ENCODE measurements around the gene ITSN2. TPM values are rescaled to one million over a fixed set of nuclear protein-coding genes. Genes with fewer than 3 reads are reported as not detected.

ITSN2 gene
- total RNA-seq, 1 donor from 2014 or later = 10.4 TPM

DNA sequence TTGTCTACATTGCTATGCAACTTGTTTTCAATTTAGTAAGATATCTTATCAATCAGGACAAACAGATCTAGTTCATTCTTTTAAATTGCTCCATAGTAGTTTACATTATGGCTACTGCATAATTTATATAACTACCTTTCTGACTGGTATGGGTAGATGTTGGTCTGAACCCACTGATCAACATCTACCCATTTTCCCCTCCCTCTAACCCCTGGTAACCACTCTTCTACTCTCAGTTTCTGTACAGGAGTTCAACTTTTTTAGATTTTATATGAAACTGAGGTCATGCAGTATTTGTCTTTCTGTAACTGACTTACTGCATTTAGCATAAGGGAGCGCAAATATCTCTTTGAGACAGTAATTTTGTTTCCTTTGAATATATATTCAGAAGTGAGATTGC, 73.2 kb downstream of the ITSN2 start:
- Histone ChIP-seq H4K20me1 (ENCODE audit: low read depth) (no peaks in the 10 kb centered on the region), H3K27ac (no peak overlapping the region), H3F3A (ENCODE audit: low read depth) (no peaks in the 10 kb centered on the region), H3K27me3 (no peaks in the 10 kb centered on the region), H2AFZ (replicated peaks) (no peak overlapping the region), H3K36me3 (no peaks in the 10 kb centered on the region), H3K9me3 (ENCODE audit: low read depth) (no peaks in the 10 kb centered on the region), H3K4me2 (no peak overlapping the region), H3K4me3 (no peak overlapping the region), H3K79me2 (ENCODE audit: low read depth) (no peaks in the 10 kb centered on the region), H3K9ac (no peak overlapping the region), H3K4me1 (no peaks in the 10 kb centered on the region)
- TF ChIP-seq EZH2 (IDR thresholded peaks at IDR 0.05) = no peak
- no peak overlapping the region for H3K4me3 Mint-ChIP-seq
- H3K4me1 Mint-ChIP-seq = no peaks in the 10 kb centered on the region
- no peaks in the 10 kb centered on the region for H3K27me3 Mint-ChIP-seq (ENCODE audit: insufficient read depth, low read depth)
- no peaks in the 10 kb centered on the region for H3K36me3 Mint-ChIP-seq
- H3K27ac Mint-ChIP-seq = no peak overlapping the region
- H3K9me3 Mint-ChIP-seq = no peaks in the 10 kb centered on the region
- DNase-seq (ENCODE audit: low spot score) = no peak

DNA sequence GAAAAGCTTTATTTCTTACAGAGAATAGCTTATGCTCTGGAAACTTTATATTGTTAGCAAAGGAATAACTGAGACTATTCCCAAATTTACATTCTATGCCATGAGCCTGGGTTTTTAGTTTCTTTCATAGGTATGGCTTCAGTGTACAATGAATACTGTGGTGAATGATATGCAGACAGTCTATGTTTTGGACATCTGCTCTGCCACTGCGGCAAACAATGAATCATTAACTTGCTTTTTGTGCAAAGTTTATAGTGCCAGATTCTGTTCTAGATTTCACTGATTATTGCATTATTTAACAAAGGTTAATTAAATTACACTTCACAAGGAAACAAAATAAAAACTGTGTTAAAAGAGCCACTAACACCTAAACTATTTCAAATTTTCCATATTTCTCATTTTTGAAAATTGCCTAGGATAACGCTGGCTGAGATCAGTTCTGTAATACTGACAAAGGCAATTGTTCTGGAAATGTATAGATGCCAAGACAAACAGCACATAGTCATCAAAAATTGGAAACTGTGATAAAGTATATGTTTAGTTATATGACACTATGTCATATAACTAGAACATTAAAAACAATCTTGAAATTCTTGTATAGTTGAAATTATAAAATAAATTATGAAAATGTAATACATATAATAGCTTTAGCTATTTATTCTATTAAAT, 74.7 kb downstream of the ITSN2 start:
- no peaks in the 10 kb centered on the region for H4K20me1 ChIP-seq (ENCODE audit: low read depth)
- no peak overlapping the region for H3K9ac ChIP-seq
- Mint-ChIP-seq H3K4me1 (no peaks in the 10 kb centered on the region), H3K36me3 (no peaks in the 10 kb centered on the region), H3K27me3 (ENCODE audit: insufficient read depth, low read depth) (no peaks in the 10 kb centered on the region), H3K9me3 (no peaks in the 10 kb centered on the region), H3K4me3 (no peak overlapping the region), H3K27ac (no peak overlapping the region)
- H3K27ac ChIP-seq = no peak overlapping the region
- no peak overlapping the region for H3K4me2 ChIP-seq
- no peaks in the 10 kb centered on the region for H3K4me1 ChIP-seq
- no peaks in the 10 kb centered on the region for H3F3A ChIP-seq (ENCODE audit: low read depth)
- H3K4me3 ChIP-seq = no peak overlapping the region
- no peaks in the 10 kb centered on the region for H3K9me3 ChIP-seq (ENCODE audit: low read depth)
- TF ChIP-seq, protein P1, sequence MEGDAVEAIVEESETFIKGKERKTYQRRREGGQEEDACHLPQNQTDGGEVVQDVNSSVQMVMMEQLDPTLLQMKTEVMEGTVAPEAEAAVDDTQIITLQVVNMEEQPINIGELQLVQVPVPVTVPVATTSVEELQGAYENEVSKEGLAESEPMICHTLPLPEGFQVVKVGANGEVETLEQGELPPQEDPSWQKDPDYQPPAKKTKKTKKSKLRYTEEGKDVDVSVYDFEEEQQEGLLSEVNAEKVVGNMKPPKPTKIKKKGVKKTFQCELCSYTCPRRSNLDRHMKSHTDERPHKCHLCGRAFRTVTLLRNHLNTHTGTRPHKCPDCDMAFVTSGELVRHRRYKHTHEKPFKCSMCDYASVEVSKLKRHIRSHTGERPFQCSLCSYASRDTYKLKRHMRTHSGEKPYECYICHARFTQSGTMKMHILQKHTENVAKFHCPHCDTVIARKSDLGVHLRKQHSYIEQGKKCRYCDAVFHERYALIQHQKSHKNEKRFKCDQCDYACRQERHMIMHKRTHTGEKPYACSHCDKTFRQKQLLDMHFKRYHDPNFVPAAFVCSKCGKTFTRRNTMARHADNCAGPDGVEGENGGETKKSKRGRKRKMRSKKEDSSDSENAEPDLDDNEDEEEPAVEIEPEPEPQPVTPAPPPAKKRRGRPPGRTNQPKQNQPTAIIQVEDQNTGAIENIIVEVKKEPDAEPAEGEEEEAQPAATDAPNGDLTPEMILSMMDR (IDR thresholded peaks at IDR 0.05) = no peak
- TF ChIP-seq EZH2phosphoT487 (IDR thresholded peaks at IDR 0.05) = no peak
- TF ChIP-seq EZH2 (IDR thresholded peaks at IDR 0.05) = no peak
- H3K79me2 ChIP-seq (ENCODE audit: low read depth) = no peaks in the 10 kb centered on the region
- H3K27me3 ChIP-seq = no peaks in the 10 kb centered on the region
- no peaks in the 10 kb centered on the region for H3K36me3 ChIP-seq
- no peak overlapping the region for H2AFZ ChIP-seq (replicated peaks)
- no peak for DNase-seq (ENCODE audit: low spot score)

DNA sequence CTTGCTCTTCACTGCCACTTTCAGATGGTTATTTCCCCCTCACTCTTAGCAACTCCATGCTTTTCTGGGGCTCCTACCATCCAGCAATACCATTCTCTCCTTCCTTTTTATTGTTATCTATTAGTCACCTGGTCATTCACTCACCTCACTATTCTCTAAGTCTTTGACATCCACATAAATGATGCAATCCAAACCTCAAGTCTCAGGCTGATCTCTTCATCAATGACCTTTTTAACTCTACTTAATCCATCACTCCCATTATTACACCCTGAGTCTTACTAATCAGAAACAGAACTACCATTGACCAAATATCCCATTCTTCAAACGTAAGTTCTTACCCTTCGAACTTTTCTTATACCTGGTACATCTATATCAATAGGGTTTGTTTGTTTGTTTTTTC, 79.7 kb downstream of the ITSN2 start:
- TF ChIP-seq, protein P1 (IDR thresholded peaks at IDR 0.05) = no peak
- TF ChIP-seq EZH2 (IDR thresholded peaks at IDR 0.05) (no peak), EZH2phosphoT487 (IDR thresholded peaks at IDR 0.05) (no peak)
- Histone ChIP-seq H2AFZ (replicated peaks) (no peak overlapping the region), H3K4me1 (peaks cover 7% of the 10 kb centered on the region), H3K27me3 (no peaks in the 10 kb centered on the region), H3K4me3 (no peak overlapping the region), H3F3A (ENCODE audit: low read depth) (no peaks in the 10 kb centered on the region), H3K36me3 (no peaks in the 10 kb centered on the region), H3K4me2 (no peak overlapping the region), H4K20me1 (ENCODE audit: low read depth) (no peaks in the 10 kb centered on the region), H3K79me2 (ENCODE audit: low read depth) (no peaks in the 10 kb centered on the region), H3K9ac (no peak overlapping the region), H3K9me3 (ENCODE audit: low read depth) (no peaks in the 10 kb centered on the region), H3K27ac (no peak overlapping the region)
- Mint-ChIP-seq H3K4me1 (no peaks in the 10 kb centered on the region), H3K9me3 (no peaks in the 10 kb centered on the region), H3K27me3 (ENCODE audit: insufficient read depth, low read depth) (no peaks in the 10 kb centered on the region), H3K4me3 (no peak overlapping the region), H3K27ac (no peak overlapping the region), H3K36me3 (no peaks in the 10 kb centered on the region)
- no peak for DNase-seq (ENCODE audit: low spot score)

DNA sequence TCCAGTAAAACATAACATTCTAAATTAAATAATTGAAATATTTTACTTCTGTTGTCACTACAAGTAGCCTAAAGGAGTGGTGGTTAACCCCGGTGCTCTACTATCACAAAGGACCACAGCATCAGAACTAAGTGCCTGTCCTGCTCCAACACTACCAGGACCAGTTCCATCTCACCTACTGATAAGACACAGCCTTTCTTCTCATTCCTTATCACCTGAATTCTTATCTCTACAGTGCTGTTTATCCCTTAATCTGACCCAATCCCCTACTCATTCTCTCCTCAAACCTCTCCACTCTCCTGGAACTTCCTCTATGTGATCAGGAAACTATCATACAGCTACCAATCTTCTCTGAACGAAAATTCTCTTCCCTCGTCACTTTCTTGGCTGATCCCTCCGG, 80.2 kb downstream of the ITSN2 start:
- Histone ChIP-seq H3K27me3 (no peaks in the 10 kb centered on the region), H3K9ac (no peak overlapping the region), H3K79me2 (ENCODE audit: low read depth) (no peaks in the 10 kb centered on the region), H3K9me3 (ENCODE audit: low read depth) (no peaks in the 10 kb centered on the region), H4K20me1 (ENCODE audit: low read depth) (no peaks in the 10 kb centered on the region), H3K27ac (no peak overlapping the region), H2AFZ (replicated peaks) (no peak overlapping the region), H3K4me3 (no peak overlapping the region), H3K4me1 (peaks cover 7% of the 10 kb centered on the region), H3K36me3 (no peaks in the 10 kb centered on the region), H3K4me2 (no peak overlapping the region), H3F3A (ENCODE audit: low read depth) (no peaks in the 10 kb centered on the region)
- H3K4me1 Mint-ChIP-seq = no peaks in the 10 kb centered on the region
- H3K4me3 Mint-ChIP-seq = no peak overlapping the region
- H3K9me3 Mint-ChIP-seq = no peaks in the 10 kb centered on the region
- H3K27me3 Mint-ChIP-seq (ENCODE audit: insufficient read depth, low read depth) = no peaks in the 10 kb centered on the region
- DNase-seq (ENCODE audit: low spot score) = no peak
- H3K27ac Mint-ChIP-seq = no peak overlapping the region
- TF ChIP-seq EZH2phosphoT487 (IDR thresholded peaks at IDR 0.05) (no peak), EZH2 (IDR thresholded peaks at IDR 0.05) (no peak)
- H3K36me3 Mint-ChIP-seq = no peaks in the 10 kb centered on the region

All from neural progenitor cell (in vitro differentiated cells).